Measurements from ENCODE around the gene CEP170B. TPM values are rescaled to one million over a fixed set of nuclear protein-coding genes. Genes with fewer than 3 reads are reported as not detected.

The CEP170B gene
- total and polyA plus RNA-seq, 2 of the 8 experiments (the other 6 are each of a cell fraction or from before 2014, with no cell fraction given) = 9.1 to 33.8 TPM

- TF ChIP-seq CHD2 (IDR thresholded peaks at IDR 0.05; ENCODE audit: low read length) (0 out of 2 replicates have a peak, but pooled peaks have one; percentile 34), PHF8 (conservative IDR thresholded peaks at IDR 0.05; ENCODE audit: low read depth, low read length) (0 out of 2 replicates have a peak, but pooled peaks have one; percentile 27), CBX8 (IDR thresholded peaks at IDR 0.05; ENCODE audit: borderline replicate concordance, low read depth, low read length) (no peak), CBX5 (IDR thresholded peaks at IDR 0.05; ENCODE audit: low read depth, low read length) (no peak)
Observed at GRCh38 chr14:104827177-104828055, 37.7 kb upstream of the CEP170B start (continued).

Data from H1 (cell line).